T-helper 1 cell treated with Interleukin-12 subunit alpha and Interleukin-12 subunit beta and Interleukin-4 antibody, amounts not matched to agents 30 μg/mL and 1 μg/mL, for 36 hours (primary cell): ENCODE results near the gene B4GALT2.
A peak's percentile ranks its signal among the peaks of the same experiment; 100 is the strongest.

Experiments
- H3K27ac Mint-ChIP-seq: one replicate; pipeline ENCODE4 v1.8.0; 2021; ENCODE audit warnings: mild to moderate bottlenecking, mixed read lengths
- H3K27me3 Mint-ChIP-seq: one replicate; pipeline ENCODE4 v1.8.0; 2021; ENCODE audit warnings: low read depth, mixed read lengths
- H3K36me3 Mint-ChIP-seq: one replicate; pipeline ENCODE4 v1.8.0; 2021; ENCODE audit warnings: low read depth, mixed read lengths
- H3K4me1 Mint-ChIP-seq: one replicate; pipeline ENCODE4 v1.8.0; 2021; ENCODE audit warnings: low read depth, mixed read lengths
- H3K4me3 Mint-ChIP-seq: one replicate; pipeline ENCODE4 v1.8.0; 2021; ENCODE audit warnings: mild to moderate bottlenecking, moderate library complexity, mixed read lengths
- H3K9me3 Mint-ChIP-seq: one replicate; pipeline ENCODE4 v1.8.0; 2021; ENCODE audit warnings: mixed read lengths

Gene B4GALT2

GRCh38 chr1:43956234-43956633 is 22.8 kb upstream of the B4GALT2 start:
- no peak overlapping the region for H3K27ac Mint-ChIP-seq
- H3K4me1 Mint-ChIP-seq: peaks cover 4% of the 10 kb centered on the region
- H3K36me3 Mint-ChIP-seq: peaks cover 3% of the 10 kb centered on the region
- no peak overlapping the region for H3K4me3 Mint-ChIP-seq
- no peaks in the 10 kb centered on the region for H3K27me3 Mint-ChIP-seq
- no peaks in the 10 kb centered on the region for H3K9me3 Mint-ChIP-seq

GRCh38 chr1:43957407-43958040 is 21.5 kb upstream of the B4GALT2 start:
- H3K4me1 Mint-ChIP-seq: peaks cover 2% of the 10 kb centered on the region
- no peaks in the 10 kb centered on the region for H3K9me3 Mint-ChIP-seq
- peaks cover 6% of the 10 kb centered on the region for H3K36me3 Mint-ChIP-seq
- no peaks in the 10 kb centered on the region for H3K27me3 Mint-ChIP-seq
- no peak overlapping the region for H3K27ac Mint-ChIP-seq
- no peak overlapping the region for H3K4me3 Mint-ChIP-seq

- Mint-ChIP-seq H3K4me1 (peaks cover 3% of the 10 kb centered on the region), H3K9me3 (no peaks in the 10 kb centered on the region), H3K27me3 (no peaks in the 10 kb centered on the region), H3K4me3 (no peak overlapping the region), H3K36me3 (peaks cover 7% of the 10 kb centered on the region), H3K27ac (no peak overlapping the region)
Measured at GRCh38 chr1:43958351-43959255, 20.4 kb upstream of the B4GALT2 start.

GRCh38 chr1:43960798-43961197 is 18.2 kb upstream of the B4GALT2 start:
- Mint-ChIP-seq H3K36me3 (peaks cover 7% of the 10 kb centered on the region), H3K9me3 (no peaks in the 10 kb centered on the region), H3K27ac (no peak overlapping the region), H3K4me1 (peaks cover 3% of the 10 kb centered on the region), H3K27me3 (no peaks in the 10 kb centered on the region), H3K4me3 (no peak overlapping the region)

- peaks cover 7% of the 10 kb centered on the region for H3K36me3 Mint-ChIP-seq
- no peaks in the 10 kb centered on the region for H3K27me3 Mint-ChIP-seq
Measured at GRCh38 chr1:43961692-43962091, 17.3 kb upstream of the B4GALT2 start.

GRCh38 chr1:43962324-43962723 is 16.7 kb upstream of the B4GALT2 start:
- H3K4me3 Mint-ChIP-seq: no peak overlapping the region
- H3K4me1 Mint-ChIP-seq: peaks cover 3% of the 10 kb centered on the region
- H3K27me3 Mint-ChIP-seq: no peaks in the 10 kb centered on the region
- H3K27ac Mint-ChIP-seq: no peak overlapping the region
- no peaks in the 10 kb centered on the region for H3K9me3 Mint-ChIP-seq
- H3K36me3 Mint-ChIP-seq: peaks cover 7% of the 10 kb centered on the region

More at GRCh38 chr1:43961692-43962091, 17.3 kb upstream of the B4GALT2 start:
- H3K9me3 Mint-ChIP-seq: no peaks in the 10 kb centered on the region
- H3K4me3 Mint-ChIP-seq: no peak overlapping the region
- no peak overlapping the region for H3K27ac Mint-ChIP-seq
- peaks cover 3% of the 10 kb centered on the region for H3K4me1 Mint-ChIP-seq

GRCh38 chr1:43963006-43963405 is 16.0 kb upstream of the B4GALT2 start:
- Mint-ChIP-seq H3K27ac (no peak overlapping the region), H3K4me3 (no peak overlapping the region), H3K9me3 (no peaks in the 10 kb centered on the region), H3K27me3 (no peaks in the 10 kb centered on the region), H3K36me3 (peaks cover 7% of the 10 kb centered on the region), H3K4me1 (peaks cover 3% of the 10 kb centered on the region)

GRCh38 chr1:43963890-43964289 is 15.1 kb upstream of the B4GALT2 start:
- H3K4me3 Mint-ChIP-seq: no peak overlapping the region
- H3K4me1 Mint-ChIP-seq: peaks cover 3% of the 10 kb centered on the region
- no peak overlapping the region for H3K27ac Mint-ChIP-seq
- no peaks in the 10 kb centered on the region for H3K27me3 Mint-ChIP-seq
- H3K36me3 Mint-ChIP-seq: peaks cover 4% of the 10 kb centered on the region
- H3K9me3 Mint-ChIP-seq: no peaks in the 10 kb centered on the region

GRCh38 chr1:43965316-43965715 is 13.7 kb upstream of the B4GALT2 start:
- Mint-ChIP-seq H3K4me1 (peaks cover 14% of the 10 kb centered on the region), H3K36me3 (peaks cover 7% of the 10 kb centered on the region), H3K4me3 (no peak overlapping the region), H3K27ac (no peak overlapping the region), H3K27me3 (no peaks in the 10 kb centered on the region), H3K9me3 (no peaks in the 10 kb centered on the region)

- Mint-ChIP-seq H3K27ac (no peak overlapping the region), H3K4me3 (no peak overlapping the region), H3K4me1 (peaks cover 26% of the 10 kb centered on the region), H3K27me3 (no peaks in the 10 kb centered on the region), H3K9me3 (no peaks in the 10 kb centered on the region), H3K36me3 (peaks cover 6% of the 10 kb centered on the region)
Measured at GRCh38 chr1:43968348-43968948, 10.6 kb upstream of the B4GALT2 start.

GRCh38 chr1:43969416-43969745 is 9.6 kb upstream of the B4GALT2 start:
- no peak overlapping the region for H3K27ac Mint-ChIP-seq
- H3K9me3 Mint-ChIP-seq: no peaks in the 10 kb centered on the region
- H3K4me3 Mint-ChIP-seq: peak overlapping the region; percentile 95
- H3K27me3 Mint-ChIP-seq: no peaks in the 10 kb centered on the region
- H3K4me1 Mint-ChIP-seq: peaks cover 35% of the 10 kb centered on the region
- H3K36me3 Mint-ChIP-seq: peaks cover 6% of the 10 kb centered on the region

GRCh38 chr1:43969746-43970466 is 9.1 kb upstream of the B4GALT2 start, which contains the start of gene DPH2:
DPH2 (plus strand) TSS chr1:43970010; CDS start chr1:43970176, 166 bp downstream.
- Mint-ChIP-seq H3K4me1 (peaks cover 36% of the 10 kb centered on the region), H3K27me3 (no peaks in the 10 kb centered on the region), H3K27ac (peak within 1 kb of the TSS; percentile 82), H3K9me3 (no peaks in the 10 kb centered on the region), H3K36me3 (peaks cover 6% of the 10 kb centered on the region), H3K4me3 (peak within 1 kb of the TSS; percentile 95)

- peaks cover 36% of the 10 kb centered on the region for H3K4me1 Mint-ChIP-seq
- peaks cover 6% of the 10 kb centered on the region for H3K36me3 Mint-ChIP-seq
- H3K27me3 Mint-ChIP-seq: no peaks in the 10 kb centered on the region
- no peaks in the 10 kb centered on the region for H3K9me3 Mint-ChIP-seq
- peak overlapping the region; percentile 95 for H3K4me3 Mint-ChIP-seq
- peak overlapping the region; percentile 82 for H3K27ac Mint-ChIP-seq
Measured at GRCh38 chr1:43970502-43970901, 8.5 kb upstream of the B4GALT2 start.

- H3K36me3 Mint-ChIP-seq: peaks cover 6% of the 10 kb centered on the region
- peaks cover 40% of the 10 kb centered on the region for H3K4me1 Mint-ChIP-seq
- no peak overlapping the region for H3K27ac Mint-ChIP-seq
- no peaks in the 10 kb centered on the region for H3K27me3 Mint-ChIP-seq
- H3K4me3 Mint-ChIP-seq: peak overlapping the region; percentile 95
- no peaks in the 10 kb centered on the region for H3K9me3 Mint-ChIP-seq
Measured at GRCh38 chr1:43970911-43971310, 8.1 kb upstream of the B4GALT2 start.
